ENCODE data around the gene LIPC.

Gene LIPC

DNA sequence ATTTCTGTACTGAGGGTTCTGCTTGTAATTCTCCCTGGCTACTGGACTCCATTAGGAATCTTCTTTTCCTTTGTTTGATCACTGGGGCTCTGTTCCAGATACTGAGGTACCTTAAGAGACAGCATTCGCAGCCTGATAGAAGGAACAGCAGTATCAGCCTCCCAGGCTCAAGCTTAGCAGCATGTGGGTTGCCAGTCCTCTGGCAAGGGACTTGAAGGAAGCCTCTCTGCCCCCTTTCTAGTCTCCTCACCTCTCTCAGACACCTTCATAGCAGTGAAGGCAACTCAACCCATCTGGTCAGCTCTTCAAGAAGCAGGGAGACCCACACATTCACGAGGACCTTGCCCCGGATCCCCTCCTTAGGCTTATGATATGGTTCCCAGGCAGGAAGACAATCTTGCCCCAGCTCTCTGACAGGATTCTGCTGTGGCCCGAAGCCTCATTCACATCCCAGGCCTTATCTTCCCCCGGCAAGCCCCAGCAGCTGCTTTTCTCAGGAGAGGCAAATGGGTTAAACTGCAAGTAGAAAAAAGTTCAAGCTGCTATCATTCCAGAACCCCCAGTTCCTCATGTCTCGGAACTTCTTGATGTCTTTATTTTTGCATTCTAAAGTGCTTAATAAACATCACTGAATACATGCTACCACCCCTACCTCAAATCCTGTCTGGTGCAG, 153.1 kb downstream of the LIPC start:
- Histone ChIP-seq H3K9me3 (ENCODE audit: insufficient read depth, low read length, severe bottlenecking) (peaks cover 12% of the 10 kb centered on the region), H3K27ac (ENCODE audit: low read length) (no peak overlapping the region; the same call in 1 of the 2 replicates), H2AFZ (ENCODE audit: low read depth, low read length) (no peak overlapping the region; the same call in 1 of the 2 replicates), H3K9ac (ENCODE audit: low read depth, low read length) (no peak overlapping the region), H3K79me2 (ENCODE audit: insufficient read depth, low read length) (no peaks in the 10 kb centered on the region), H3K27me3 (ENCODE audit: insufficient read depth, low read length, poor library complexity) (no peaks in the 10 kb centered on the region), H3K36me3 (ENCODE audit: insufficient read depth, low read length) (no peaks in the 10 kb centered on the region), H3K4me3 (ENCODE audit: low read depth in 1 of 2, low read length in 2 of 2) (no peak overlapping the region), H4K20me1 (ENCODE audit: insufficient read depth, low read length) (no peaks in the 10 kb centered on the region), H3K4me1 (ENCODE audit: insufficient read depth, low read length) (peaks cover 14% of the 10 kb centered on the region), H3K4me2 (ENCODE audit: insufficient read depth, low read length) (no peak overlapping the region)
- peak; percentile 27; the same call in 1 of the 3 replicates for ATAC-seq (ENCODE audit: insufficient read depth, low read depth)
- TF ChIP-seq CTCF (IDR thresholded peaks at IDR 0.05; ENCODE audit: borderline replicate concordance, extremely low read depth, low read length, poor library complexity, severe bottlenecking) (no peak), EZH2 (IDR thresholded peaks at IDR 0.05; ENCODE audit: borderline replicate concordance, low read depth, low read length, severe bottlenecking) (no peak)
- DNase-seq, result no peak

DNA sequence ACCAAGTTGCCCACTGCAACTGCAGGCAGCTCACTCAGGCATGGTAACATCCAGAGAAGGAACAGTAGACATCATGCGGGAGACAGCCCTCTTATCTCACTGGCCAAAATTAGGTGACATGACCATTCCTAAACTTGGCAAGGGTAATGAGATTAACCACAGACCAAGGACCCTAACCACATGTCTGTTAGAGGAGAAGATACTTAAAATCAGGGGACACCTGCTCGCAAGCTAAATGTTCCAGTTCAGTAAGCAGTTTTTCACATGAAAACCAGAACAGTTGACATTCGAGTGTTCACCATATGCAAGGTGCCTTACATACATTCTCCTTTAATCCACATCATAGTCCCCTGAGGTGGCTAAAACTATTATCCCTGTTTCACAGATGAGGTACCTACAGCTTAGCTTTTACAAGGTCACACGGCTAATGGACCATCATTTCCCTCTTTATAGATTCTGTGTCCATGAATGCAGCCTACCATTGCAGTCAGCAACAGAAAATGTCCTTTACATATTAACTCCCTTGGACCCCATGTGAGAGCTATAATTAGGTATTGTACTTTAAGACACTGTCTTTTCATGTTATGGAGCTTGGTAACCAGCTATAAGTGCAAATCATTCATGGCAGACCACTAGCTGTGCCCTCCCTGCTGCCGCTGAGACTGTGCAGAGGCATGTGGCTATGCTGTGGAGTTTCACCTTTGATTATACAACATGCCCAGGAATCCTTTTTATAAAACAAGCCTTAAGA, 154.1 kb downstream of the LIPC start:
- Histone ChIP-seq H3K9me3 (ENCODE audit: insufficient read depth, low read length, severe bottlenecking) (peaks cover 12% of the 10 kb centered on the region), H3K36me3 (ENCODE audit: insufficient read depth, low read length) (no peaks in the 10 kb centered on the region), H3K9ac (ENCODE audit: low read depth, low read length) (no peak overlapping the region), H3K4me2 (ENCODE audit: insufficient read depth, low read length) (no peak overlapping the region), H3K27me3 (ENCODE audit: insufficient read depth, low read length, poor library complexity) (no peaks in the 10 kb centered on the region), H3K4me1 (ENCODE audit: insufficient read depth, low read length) (peaks cover 14% of the 10 kb centered on the region), H3K27ac (ENCODE audit: low read length) (no peak overlapping the region; the same call in 1 of the 2 replicates), H4K20me1 (ENCODE audit: insufficient read depth, low read length) (no peaks in the 10 kb centered on the region), H3K79me2 (ENCODE audit: insufficient read depth, low read length) (no peaks in the 10 kb centered on the region), H2AFZ (ENCODE audit: low read depth, low read length) (no peak overlapping the region), H3K4me3 (ENCODE audit: low read depth in 1 of 2, low read length in 2 of 2) (no peak overlapping the region)
- ATAC-seq (ENCODE audit: insufficient read depth, low read depth), result peak; percentile 51
- DNase-seq, result no peak
- TF ChIP-seq EZH2 (IDR thresholded peaks at IDR 0.05; ENCODE audit: borderline replicate concordance, low read depth, low read length, severe bottlenecking), result no peak
- TF ChIP-seq CTCF (IDR thresholded peaks at IDR 0.05; ENCODE audit: borderline replicate concordance, extremely low read depth, low read length, poor library complexity, severe bottlenecking), result no peak

- H3K27me3 ChIP-seq (ENCODE audit: insufficient read depth, low read length, poor library complexity), result no peaks in the 10 kb centered on the region
- no peak overlapping the region for H3K9ac ChIP-seq (ENCODE audit: low read depth, low read length)
- no peak overlapping the region for H3K27ac ChIP-seq (ENCODE audit: low read length)
- H2AFZ ChIP-seq (ENCODE audit: low read depth, low read length), result no peak overlapping the region
- H3K4me1 ChIP-seq (ENCODE audit: insufficient read depth, low read length), result peaks cover 14% of the 10 kb centered on the region
- no peak overlapping the region for H3K4me2 ChIP-seq (ENCODE audit: insufficient read depth, low read length)
- no peaks in the 10 kb centered on the region for H3K79me2 ChIP-seq (ENCODE audit: insufficient read depth, low read length)
- H3K4me3 ChIP-seq (ENCODE audit: low read depth in 1 of 2, low read length in 2 of 2), result no peak overlapping the region
- peaks cover 10% of the 10 kb centered on the region for H3K9me3 ChIP-seq (ENCODE audit: insufficient read depth, low read length, severe bottlenecking)
- DNase-seq (no peak), ATAC-seq (ENCODE audit: insufficient read depth, low read depth) (no peak)
- TF ChIP-seq EZH2 (IDR thresholded peaks at IDR 0.05; ENCODE audit: borderline replicate concordance, low read depth, low read length, severe bottlenecking), result no peak
- no peak for TF ChIP-seq CTCF (IDR thresholded peaks at IDR 0.05; ENCODE audit: borderline replicate concordance, extremely low read depth, low read length, poor library complexity, severe bottlenecking)
- H4K20me1 ChIP-seq (ENCODE audit: insufficient read depth, low read length), result no peaks in the 10 kb centered on the region
- H3K36me3 ChIP-seq (ENCODE audit: insufficient read depth, low read length), result no peaks in the 10 kb centered on the region
Measured at GRCh38 chr15:58587486-58587885, 155.7 kb downstream of the LIPC start.

Measured in DND-41 (cell line).